ENCODE measurements around the gene ABHD8. TPM values are rescaled to one million over a fixed set of nuclear protein-coding genes. Genes with fewer than 3 reads are reported as not detected.
"Not testable (repeated sequence)": the region's sequence is repeated elsewhere in the genome, so short reads cannot be mapped to it uniquely, and the experiment has no call there.

ABHD8 gene
- total RNA-seq, 1 donor from 2014 or later: 17.1 TPM

DNA sequence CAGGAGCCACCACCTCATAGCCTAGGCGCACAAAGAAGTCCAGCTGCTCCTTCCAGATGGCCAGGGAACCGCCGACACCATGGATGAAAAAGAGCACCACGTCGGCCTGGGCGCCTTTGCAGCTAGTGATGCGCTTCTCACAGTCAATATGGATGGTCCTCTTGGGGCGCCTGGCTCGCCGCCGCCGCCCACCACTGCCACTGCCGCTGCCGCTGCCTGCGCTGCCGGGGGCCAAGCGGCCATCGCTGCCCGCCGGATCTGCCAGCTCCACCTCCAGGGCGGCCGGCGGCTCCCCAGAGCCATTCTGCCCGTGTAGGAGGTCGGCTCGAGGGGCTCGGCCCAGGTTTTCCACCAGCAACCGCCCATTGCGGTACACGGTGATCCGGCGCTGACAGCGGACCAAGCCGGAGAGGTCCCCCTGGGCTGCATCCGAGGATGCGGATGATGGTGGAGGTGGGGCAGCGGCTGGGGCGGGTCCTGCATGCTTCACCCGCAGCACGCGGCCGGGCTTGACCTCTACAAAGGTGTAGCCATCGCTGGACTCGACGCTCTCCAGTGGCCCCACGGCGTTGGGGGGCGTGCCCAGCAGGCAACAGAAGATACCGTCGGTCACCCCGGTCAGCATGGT lies 2.1 kb downstream of the ABHD8 start:
- intact Hi-C loops (cut with DNase I): no loop called here
- no peak for DNase-seq

DNA sequence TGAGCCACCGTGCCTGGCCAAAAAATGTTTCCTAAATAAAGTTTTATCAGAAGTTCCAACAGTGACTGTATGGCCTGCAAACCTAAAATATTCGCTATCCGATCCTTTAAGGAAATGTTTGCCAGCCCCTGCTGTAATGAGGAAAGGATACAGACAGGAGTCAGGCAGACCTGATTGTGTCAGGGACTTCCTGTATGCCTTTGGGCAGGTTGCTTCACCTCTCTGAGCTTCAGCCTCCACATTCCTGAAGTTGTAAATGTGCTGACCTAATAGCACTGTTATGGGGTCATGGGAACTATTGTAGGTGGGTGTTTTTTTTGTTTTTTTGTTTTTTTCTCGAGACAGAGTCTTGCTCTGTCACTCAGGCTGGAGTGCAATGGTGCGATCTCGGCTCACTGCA lies 6.2 kb downstream of the ABHD8 start:
- no peak overlapping the region for H3K4me3 ChIP-seq
- no peaks in the 10 kb centered on the region for H3K36me3 ChIP-seq
- intact Hi-C loops (cut with DNase I): no loop called here
- DNase-seq: no peak
- H3K27me3 ChIP-seq: no peaks in the 10 kb centered on the region
- H3K27ac ChIP-seq: no peak overlapping the region
- no peak for ATAC-seq
- TF ChIP-seq, protein P1, sequence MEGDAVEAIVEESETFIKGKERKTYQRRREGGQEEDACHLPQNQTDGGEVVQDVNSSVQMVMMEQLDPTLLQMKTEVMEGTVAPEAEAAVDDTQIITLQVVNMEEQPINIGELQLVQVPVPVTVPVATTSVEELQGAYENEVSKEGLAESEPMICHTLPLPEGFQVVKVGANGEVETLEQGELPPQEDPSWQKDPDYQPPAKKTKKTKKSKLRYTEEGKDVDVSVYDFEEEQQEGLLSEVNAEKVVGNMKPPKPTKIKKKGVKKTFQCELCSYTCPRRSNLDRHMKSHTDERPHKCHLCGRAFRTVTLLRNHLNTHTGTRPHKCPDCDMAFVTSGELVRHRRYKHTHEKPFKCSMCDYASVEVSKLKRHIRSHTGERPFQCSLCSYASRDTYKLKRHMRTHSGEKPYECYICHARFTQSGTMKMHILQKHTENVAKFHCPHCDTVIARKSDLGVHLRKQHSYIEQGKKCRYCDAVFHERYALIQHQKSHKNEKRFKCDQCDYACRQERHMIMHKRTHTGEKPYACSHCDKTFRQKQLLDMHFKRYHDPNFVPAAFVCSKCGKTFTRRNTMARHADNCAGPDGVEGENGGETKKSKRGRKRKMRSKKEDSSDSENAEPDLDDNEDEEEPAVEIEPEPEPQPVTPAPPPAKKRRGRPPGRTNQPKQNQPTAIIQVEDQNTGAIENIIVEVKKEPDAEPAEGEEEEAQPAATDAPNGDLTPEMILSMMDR (IDR thresholded peaks at IDR 0.05): no peak
- H3K9me3 ChIP-seq: no peaks in the 10 kb centered on the region
- H3K4me1 ChIP-seq: peaks cover 6% of the 10 kb centered on the region

More for the DNA sequence above, 2.1 kb downstream of the ABHD8 start:
- Histone ChIP-seq H3K4me1 (peaks cover 27% of the 10 kb centered on the region), H3K4me3 (no peak overlapping the region), H3K27ac (no peak overlapping the region), H3K36me3 (no peaks in the 10 kb centered on the region), H3K9me3 (no peaks in the 10 kb centered on the region), H3K27me3 (no peaks in the 10 kb centered on the region)
- ATAC-seq: no peak
- TF ChIP-seq, protein P1 (IDR thresholded peaks at IDR 0.05): no peak

DNA sequence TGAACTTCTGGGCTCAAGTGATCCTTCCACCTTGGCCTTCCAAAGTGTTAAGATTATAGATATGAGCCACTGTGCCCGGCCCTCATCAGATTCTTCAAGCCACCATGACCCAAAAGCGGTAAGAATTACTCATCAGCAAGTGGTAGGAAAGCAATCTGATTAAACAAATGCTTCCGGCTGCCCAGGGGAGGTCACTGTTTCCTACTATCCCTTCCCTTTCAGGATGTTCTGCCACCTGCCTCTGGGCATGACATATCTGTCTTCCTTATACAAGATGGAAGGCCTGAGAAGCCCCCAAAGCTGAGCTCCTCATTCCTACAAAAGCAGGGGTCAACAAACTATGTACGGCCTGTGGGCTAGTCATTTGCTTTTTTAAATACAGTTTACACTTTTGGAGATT lies 7.0 kb downstream of the ABHD8 start:
- intact Hi-C loops (cut with DNase I): no loop called here
- Histone ChIP-seq H3K36me3 (no peaks in the 10 kb centered on the region), H3K27ac (no peak overlapping the region), H3K9me3 (no peaks in the 10 kb centered on the region), H3K4me1 (peaks cover 8% of the 10 kb centered on the region), H3K27me3 (no peaks in the 10 kb centered on the region), H3K4me3 (no peak overlapping the region)
- ATAC-seq (no peak), DNase-seq (no peak)
- TF ChIP-seq, protein P1 (IDR thresholded peaks at IDR 0.05): no peak

DNA sequence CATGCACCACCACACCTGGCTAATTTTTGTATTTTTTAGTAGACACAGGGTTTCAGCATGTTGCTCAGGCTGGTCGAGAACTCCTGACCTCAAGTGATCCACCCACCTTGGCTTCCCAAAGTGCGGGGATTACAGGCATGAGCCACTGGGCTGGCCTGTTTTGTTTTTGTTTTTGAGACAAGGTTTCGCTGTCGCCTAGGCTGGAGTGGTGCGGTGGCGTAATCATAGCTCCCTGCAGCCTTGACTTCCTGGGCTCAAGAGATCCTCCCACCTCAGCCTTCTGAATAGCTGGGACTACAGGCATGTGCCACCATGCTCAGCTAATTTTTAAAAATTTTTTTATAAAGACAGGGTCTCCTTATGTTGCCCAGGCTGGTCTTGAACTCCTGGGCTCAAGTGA lies 7.7 kb downstream of the ABHD8 start:
- H3K4me1 ChIP-seq; H3K27me3 ChIP-seq; H3K4me3 ChIP-seq; ATAC-seq; DNase-seq; H3K9me3 ChIP-seq; H3K27ac ChIP-seq; intact Hi-C loops (cut with DNase I); H3K36me3 ChIP-seq: not testable (repeated sequence)

DNA sequence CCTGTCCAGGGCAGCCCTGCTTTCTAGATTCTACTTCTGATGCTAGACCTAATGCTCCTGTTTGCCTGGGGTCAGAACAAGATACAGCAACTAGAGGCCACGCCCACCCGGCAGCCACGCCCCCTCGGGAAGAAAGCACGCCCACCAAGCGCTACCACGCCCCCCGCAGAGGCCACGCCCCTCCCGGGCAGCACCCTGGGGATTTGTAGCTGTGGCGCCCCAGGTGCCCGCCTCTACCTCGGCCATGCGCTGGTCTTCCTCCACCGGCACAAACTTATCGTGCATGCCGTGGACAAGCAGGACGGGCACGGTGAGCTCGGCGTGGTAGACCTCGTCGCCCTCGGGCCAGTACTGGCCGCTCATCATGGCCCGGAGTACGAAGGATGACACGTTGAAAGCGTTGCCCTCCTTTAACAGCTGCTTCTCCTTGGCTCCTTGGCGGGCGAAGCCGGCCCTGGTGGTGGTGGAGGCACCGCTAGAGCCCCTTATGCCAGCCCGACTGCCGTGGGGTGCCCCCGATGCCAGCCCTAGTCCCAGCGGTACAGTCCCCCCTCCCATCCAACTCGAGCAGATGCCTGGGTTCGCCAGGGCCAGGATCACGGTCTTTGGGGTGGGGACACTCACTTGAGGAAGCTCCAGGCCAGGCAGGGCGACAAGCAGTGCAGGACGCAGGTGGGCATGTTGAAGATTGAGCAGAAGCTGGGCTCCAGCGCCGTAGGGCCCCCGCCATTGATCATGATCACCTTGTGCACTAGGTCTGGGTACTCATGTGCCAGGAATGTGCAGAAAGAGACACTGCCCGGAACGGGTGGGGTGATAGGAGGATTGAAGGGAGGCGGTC lies 9.0 kb downstream of the ABHD8 start:
- peak; percentile 77 for DNase-seq
- Histone ChIP-seq H3K36me3 (no peaks in the 10 kb centered on the region), H3K4me3 (no peak overlapping the region), H3K9me3 (no peaks in the 10 kb centered on the region), H3K27ac (no peak overlapping the region), H3K4me1 (peaks cover 8% of the 10 kb centered on the region), H3K27me3 (no peaks in the 10 kb centered on the region)
- TF ChIP-seq, protein P1 (IDR thresholded peaks at IDR 0.05): no peak
- intact Hi-C loops (cut with DNase I): no loop called here
- peak; percentile 51 for ATAC-seq

DNA sequence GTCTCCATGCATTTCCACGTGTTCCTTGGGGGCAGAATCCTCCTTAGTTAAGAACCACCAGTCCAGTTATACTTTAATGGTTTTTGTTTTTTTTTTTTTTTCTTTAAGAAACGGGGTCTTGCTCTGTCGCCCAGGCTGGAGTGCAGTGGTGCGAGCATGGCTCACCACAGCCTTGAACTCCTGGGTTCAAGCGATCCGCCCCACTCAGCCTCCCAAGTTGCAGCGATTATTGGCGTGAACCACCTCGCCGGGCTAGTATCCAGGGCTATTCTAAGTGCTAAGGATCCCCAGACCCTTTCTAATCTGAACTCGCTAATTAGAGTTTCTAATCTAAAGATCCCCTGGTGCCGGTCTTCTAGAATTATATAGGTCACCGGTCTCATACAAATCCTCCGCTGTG lies 9.6 kb downstream of the ABHD8 start:
- Histone ChIP-seq H3K4me3 (no peak overlapping the region), H3K27ac (no peak overlapping the region), H3K27me3 (no peaks in the 10 kb centered on the region), H3K4me1 (peaks cover 8% of the 10 kb centered on the region), H3K9me3 (no peaks in the 10 kb centered on the region), H3K36me3 (no peaks in the 10 kb centered on the region)
- DNase-seq (no peak), ATAC-seq (no peak)
- intact Hi-C loops (cut with DNase I): no loop called here
- TF ChIP-seq, protein P1 (IDR thresholded peaks at IDR 0.05): no peak
